ENCODE data around the gene LAMB1. TPM values are rescaled to one million over a fixed set of nuclear protein-coding genes. Genes with fewer than 3 reads are reported as not detected.

LAMB1 gene
- total and polyA plus RNA-seq, 2 of the 13 experiments (the other 11 are each of a cell fraction or from before 2014, with no cell fraction given): 109 to 124 TPM

- TF ChIP-seq SRSF4 (IDR thresholded peaks at IDR 0.05; ENCODE audit: low read depth, low read length, poor library complexity, severe bottlenecking) (no peak), TMF1 (CRISPR knock-in tag; IDR thresholded peaks at IDR 0.05; ENCODE audit: low read depth) (no peak), ZNF441 (CRISPR knock-in tag; IDR thresholded peaks at IDR 0.05; ENCODE audit: borderline replicate concordance) (no peak), MIER2 (CRISPR knock-in tag; IDR thresholded peaks at IDR 0.05) (peak; percentile 73), NFKBIZ (CRISPR knock-in tag; IDR thresholded peaks at IDR 0.05) (peak; percentile 83; the same call in 1 of the 2 replicates), IKZF5 (CRISPR knock-in tag; IDR thresholded peaks at IDR 0.05) (0 out of 2 replicates have a peak, but pooled peaks have one; percentile 37), RBAK (CRISPR knock-in tag; IDR thresholded peaks at IDR 0.05) (no peak), ZBTB7A (CRISPR knock-in tag; IDR thresholded peaks at IDR 0.05) (no peak), ZNF672 (CRISPR knock-in tag; IDR thresholded peaks at IDR 0.05) (no peak), NR0B2 (CRISPR knock-in tag; IDR thresholded peaks at IDR 0.05) (no peak), ZNF431 (CRISPR knock-in tag; IDR thresholded peaks at IDR 0.05; ENCODE audit: borderline replicate concordance, low read depth) (no peak), NFRKB (IDR thresholded peaks at IDR 0.05) (no peak), YEATS2 (CRISPR knock-in tag; IDR thresholded peaks at IDR 0.05; ENCODE audit: borderline replicate concordance) (no peak), RBM22 (optimal IDR thresholded peaks at IDR 0.05; ENCODE audit: low read length) (no peak), MZF1 (CRISPR knock-in tag; IDR thresholded peaks at IDR 0.05; ENCODE audit: borderline replicate concordance) (no peak), KLF15 (CRISPR knock-in tag; IDR thresholded peaks at IDR 0.05; ENCODE audit: borderline replicate concordance) (no peak), ZNF577 (CRISPR knock-in tag; IDR thresholded peaks at IDR 0.05; ENCODE audit: borderline replicate concordance, low read depth) (no peak), ZSCAN30 (CRISPR knock-in tag; IDR thresholded peaks at IDR 0.05) (no peak), ZNF503 (CRISPR knock-in tag; IDR thresholded peaks at IDR 0.05) (no peak), ATAD3A (CRISPR knock-in tag; IDR thresholded peaks at IDR 0.05) (no peak), CHD4 (IDR thresholded peaks at IDR 0.05; ENCODE audit: borderline replicate concordance, low read length) (peak; percentile 49; the same call in 1 of the 2 replicates), ZNF225 (CRISPR knock-in tag; IDR thresholded peaks at IDR 0.05) (no peak), ZFP90 (CRISPR knock-in tag; IDR thresholded peaks at IDR 0.05; ENCODE audit: borderline replicate concordance) (0 out of 2 replicates have a peak, but pooled peaks have one; percentile 56), ARNT2 (CRISPR knock-in tag; IDR thresholded peaks at IDR 0.05; ENCODE audit: low read depth) (no peak), EED (CRISPR knock-in tag; IDR thresholded peaks at IDR 0.05) (no peak), REPIN1 (CRISPR knock-in tag; IDR thresholded peaks at IDR 0.05; ENCODE audit: borderline replicate concordance, low read depth) (peak; percentile 60; the same call in 1 of the 2 replicates)
- TF ChIP-seq, protein P1, sequence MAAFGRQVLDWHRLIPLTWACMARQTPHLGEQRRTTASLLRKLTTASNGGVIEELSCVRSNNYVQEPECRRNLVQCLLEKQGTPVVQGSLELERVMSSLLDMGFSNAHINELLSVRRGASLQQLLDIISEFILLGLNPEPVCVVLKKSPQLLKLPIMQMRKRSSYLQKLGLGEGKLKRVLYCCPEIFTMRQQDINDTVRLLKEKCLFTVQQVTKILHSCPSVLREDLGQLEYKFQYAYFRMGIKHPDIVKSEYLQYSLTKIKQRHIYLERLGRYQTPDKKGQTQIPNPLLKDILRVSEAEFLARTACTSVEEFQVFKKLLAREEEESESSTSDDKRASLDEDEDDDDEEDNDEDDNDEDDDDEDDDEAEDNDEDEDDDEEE (CRISPR knock-in tag; IDR thresholded peaks at IDR 0.05): no peak
- TF ChIP-seq, protein P2, sequence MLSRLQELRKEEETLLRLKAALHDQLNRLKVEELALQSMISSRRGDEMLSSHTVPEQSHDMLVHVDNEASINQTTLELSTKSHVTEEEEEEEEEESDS (CRISPR knock-in tag; IDR thresholded peaks at IDR 0.05; ENCODE audit: borderline replicate concordance): no peak
Measured at GRCh38 chr7:107972075-107972482, 30.9 kb downstream of the LAMB1 start (continued).

Measured in HepG2 (cell line).